HepG2 (cell line): ENCODE measurements around the gene FN1. TPM values are rescaled to one million over a fixed set of nuclear protein-coding genes. Genes with fewer than 3 reads are reported as not detected.
A peak's percentile ranks its signal among the peaks of the same experiment; 100 is the strongest.

Experiments used
- ARHGAP35 ChIP-seq: sonication (generic); formaldehyde crosslinking; IDR thresholded peaks from 2 replicates; pipeline ENCODE4 v1.9.0; 2022; ENCODE audit warnings: mild to moderate bottlenecking, inconsistent platforms, moderate library complexity, missing genetic modification reagents, borderline replicate concordance
- ETV6 ChIP-seq: sonication (generic); formaldehyde crosslinking; conservative IDR thresholded peaks from 2 replicates; pipeline ENCODE4 v1.4.0; 2020; ENCODE audit warnings: missing genetic modification reagents
- JUN ChIP-seq: sonication (generic); formaldehyde crosslinking; IDR thresholded peaks from 2 replicates; pipeline ENCODE4 v1.4.0; 2020; ENCODE audit warnings: mild to moderate bottlenecking, missing genetic modification reagents
- KLF6 ChIP-seq: IDR thresholded peaks from 2 replicates; pipeline ENCODE4 v1.8.0; 2016; ENCODE audit warnings: missing biosample characterization, missing genetic modification reagents
- MTF2 ChIP-seq: sonication (generic); formaldehyde crosslinking; IDR thresholded peaks from 2 replicates; pipeline ENCODE4 v1.5.0; 2020; ENCODE audit warnings: missing genetic modification reagents, borderline replicate concordance
- PCBP1 ChIP-seq: fragments of 200-400 bp; formaldehyde crosslinking; IDR thresholded peaks from 2 replicates; pipeline ENCODE4 v1.6.1; 2017; ENCODE audit warnings: mild to moderate bottlenecking, low read depth, low read length, borderline replicate concordance
- RBFOX2 ChIP-seq: fragments of 200-400 bp; formaldehyde crosslinking; IDR thresholded peaks from 2 replicates; pipeline ENCODE4 v1.6.1; 2017; ENCODE audit warnings: low read depth, mild to moderate bottlenecking, low read length
- RBM22 ChIP-seq: fragments of 200-400 bp; formaldehyde crosslinking; optimal IDR thresholded peaks from 2 replicates; pipeline ENCODE3; 2017; ENCODE audit warnings: mild to moderate bottlenecking, low read length, moderate library complexity
- SMYD3 ChIP-seq: sonication (generic); formaldehyde crosslinking; IDR thresholded peaks from 2 replicates; pipeline ENCODE4 v1.8.1; 2023; ENCODE audit warnings: mild to moderate bottlenecking, missing genetic modification reagents
- SOX13 ChIP-seq, 3 experiments: fragments of 450-650 bp in 1 of 3; sonication (generic) in 1 of 3; formaldehyde crosslinking in 1 of 3; IDR thresholded peaks in 2 of 3; conservative IDR thresholded peaks in 1 of 3; 2 replicates each; pipeline versions ENCODE4 v1.5.0 to v1.6.1; 2016 to 2020; ENCODE audit warnings: antibody characterized with exemption in 1 of 3, mild to moderate bottlenecking in 1 of 3, missing compliant biosample characterization in 1 of 3, missing genetic modification reagents in 1 of 3, moderate library complexity in 1 of 3
- TAF15 ChIP-seq: fragments of 200-400 bp; formaldehyde crosslinking; IDR thresholded peaks from one replicate; pipeline ENCODE4 v1.6.1; 2018; ENCODE audit warnings: mild to moderate bottlenecking, low read depth, low read length; ENCODE audit not compliant: poor library complexity, severe bottlenecking
- ZNF12 ChIP-seq: sonication (generic); formaldehyde crosslinking; IDR thresholded peaks from 2 replicates; pipeline ENCODE4 v1.5.0; 2020; ENCODE audit warnings: missing genetic modification reagents
- ZNF264 ChIP-seq: sonication (generic); formaldehyde crosslinking; IDR thresholded peaks from 2 replicates; pipeline ENCODE4 v1.4.0; 2020; ENCODE audit warnings: missing genetic modification reagents
- ZNF333 ChIP-seq: sonication (generic); formaldehyde crosslinking; IDR thresholded peaks from 2 replicates; pipeline ENCODE4 v1.4.0; 2020; ENCODE audit warnings: mild to moderate bottlenecking, missing genetic modification reagents, borderline replicate concordance
- ZNF572 ChIP-seq: sonication (generic); formaldehyde crosslinking; IDR thresholded peaks from 2 replicates; pipeline ENCODE4 v1.5.1; 2020; ENCODE audit warnings: mild to moderate bottlenecking, missing genetic modification reagents
- ZNF724P ChIP-seq: sonication (generic); formaldehyde crosslinking; IDR thresholded peaks from 2 replicates; pipeline ENCODE4 v1.8.0; 2022; ENCODE audit warnings: missing genetic modification reagents, borderline replicate concordance
- ZNF773 ChIP-seq: sonication (generic); formaldehyde crosslinking; IDR thresholded peaks from 2 replicates; pipeline ENCODE4 v1.4.0; 2020; ENCODE audit warnings: missing genetic modification reagents, borderline replicate concordance
- ZNF780A ChIP-seq: sonication (generic); formaldehyde crosslinking; IDR thresholded peaks from 2 replicates; pipeline ENCODE4 v1.8.0; 2022; ENCODE audit warnings: mild to moderate bottlenecking, missing genetic modification reagents, moderate library complexity
- polyA plus RNA-seq, 8 experiments: library from polyadenylated mRNA; depleted of rRNA in 3 of 8; stranded (reverse) in 7 of 8; unstranded in 1 of 8; fragments of >200 nt; fragmentation: Illumina TruSeq in 4 of 8; extraction: Trizol in 4 of 8; gene quantifications; 2 replicates each; pipeline versions ENCODE4 v1.2.1 to v1.2.3, GENCODE V29; 2011 to 2016; ENCODE audit warnings: low read depth in 4 of 8, missing spikeins in 1 of 8, mixed read lengths in 1 of 8; ENCODE audit not compliant: insufficient read depth in 1 of 8
- total RNA-seq, 5 experiments: library from RNA; depleted of rRNA; stranded (reverse); fragments of >200 nt; fragmentation: Illumina TruSeq; extraction: Trizol; gene quantifications; 2 replicates each; pipeline ENCODE4 v1.2.3, GENCODE V29; 2016; ENCODE audit warnings: low read depth in 1 of 5
- TF ChIP-seq, protein P1 (sequence below): sonication (generic); formaldehyde crosslinking; IDR thresholded peaks from 2 replicates; pipeline ENCODE4 v1.5.0; 2020; ENCODE audit warnings: mild to moderate bottlenecking, low read depth, missing genetic modification reagents, borderline replicate concordance
- TF ChIP-seq, protein P2 (sequence below): sonication (generic); formaldehyde crosslinking; IDR thresholded peaks from 2 replicates; pipeline ENCODE4 v1.5.1; 2020; ENCODE audit warnings: missing genetic modification reagents, mild to moderate bottlenecking, borderline replicate concordance

Gene FN1
- total and polyA plus RNA-seq, 2 of the 13 experiments (the other 11 are each of a cell fraction or from before 2014, with no cell fraction given), result 1,847 to 6,471 TPM

DNA sequence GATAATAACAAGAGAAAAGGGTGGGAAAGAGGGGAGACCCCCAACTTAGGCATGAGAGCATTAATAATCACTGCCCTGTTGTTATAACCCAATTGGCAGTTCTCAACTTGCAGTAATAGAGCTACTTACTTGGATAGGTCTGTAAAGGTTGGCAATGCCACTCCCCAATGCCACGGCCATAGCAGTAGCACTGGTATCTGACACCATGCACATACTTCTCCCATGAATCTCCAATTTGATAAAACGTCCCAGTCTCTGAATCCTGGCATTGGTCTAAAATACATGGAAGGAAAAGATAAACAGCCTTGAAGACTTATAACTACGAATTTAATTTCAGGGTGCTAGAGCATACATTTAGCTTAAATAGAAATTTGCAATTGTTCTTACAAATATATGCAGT is 16.8 kb downstream of the FN1 start (continued):
- TF ChIP-seq ZNF773 (CRISPR knock-in tag) (no peak), SMYD3 (no peak), JUN (CRISPR knock-in tag) (no peak), KLF6 (CRISPR knock-in tag) (0 out of 2 replicates have a peak, but pooled peaks have one; percentile 14), ZNF264 (no peak), PCBP1 (no peak), ARHGAP35 (no peak), ZNF780A (CRISPR knock-in tag) (no peak), ETV6 (CRISPR knock-in tag) (no peak), MTF2 (no peak), ZNF572 (CRISPR knock-in tag) (no peak), TAF15 (no peak), RBFOX2 (peak; percentile 39; the same call in 1 of the 2 replicates), ZNF12 (CRISPR knock-in tag) (no peak), RBM22 (peak; percentile 77), ZNF333 (CRISPR knock-in tag) (no peak), SOX13 (IDR thresholded peaks at IDR 0.05) (0 out of 2 replicates have a peak, but pooled peaks have one; percentile 1), SOX13 (CRISPR knock-in tag; conservative IDR thresholded peaks at IDR 0.05 in 1 of 2, IDR thresholded peaks at IDR 0.05 in 1 of 2) (no peak), ZNF724P (CRISPR knock-in tag) (no peak)
- TF ChIP-seq, protein P1, sequence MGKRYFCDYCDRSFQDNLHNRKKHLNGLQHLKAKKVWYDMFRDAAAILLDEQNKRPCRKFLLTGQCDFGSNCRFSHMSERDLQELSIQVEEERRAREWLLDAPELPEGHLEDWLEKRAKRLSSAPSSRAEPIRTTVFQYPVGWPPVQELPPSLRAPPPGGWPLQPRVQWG (CRISPR knock-in tag), result no peak
- TF ChIP-seq, protein P2, sequence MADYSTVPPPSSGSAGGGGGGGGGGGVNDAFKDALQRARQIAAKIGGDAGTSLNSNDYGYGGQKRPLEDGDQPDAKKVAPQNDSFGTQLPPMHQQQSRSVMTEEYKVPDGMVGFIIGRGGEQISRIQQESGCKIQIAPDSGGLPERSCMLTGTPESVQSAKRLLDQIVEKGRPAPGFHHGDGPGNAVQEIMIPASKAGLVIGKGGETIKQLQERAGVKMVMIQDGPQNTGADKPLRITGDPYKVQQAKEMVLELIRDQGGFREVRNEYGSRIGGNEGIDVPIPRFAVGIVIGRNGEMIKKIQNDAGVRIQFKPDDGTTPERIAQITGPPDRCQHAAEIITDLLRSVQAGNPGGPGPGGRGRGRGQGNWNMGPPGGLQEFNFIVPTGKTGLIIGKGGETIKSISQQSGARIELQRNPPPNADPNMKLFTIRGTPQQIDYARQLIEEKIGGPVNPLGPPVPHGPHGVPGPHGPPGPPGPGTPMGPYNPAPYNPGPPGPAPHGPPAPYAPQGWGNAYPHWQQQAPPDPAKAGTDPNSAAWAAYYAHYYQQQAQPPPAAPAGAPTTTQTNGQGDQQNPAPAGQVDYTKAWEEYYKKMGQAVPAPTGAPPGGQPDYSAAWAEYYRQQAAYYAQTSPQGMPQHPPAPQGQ, result no peak
